Suprapubic skin (tissue), 4 donors: ENCODE results near the gene OSBPL9.

ENCODE experiments used
- EP300 ChIP-seq: sonication (generic); formaldehyde crosslinking; IDR thresholded peaks from one replicate; pipeline ENCODE4 v1.6.1; 2017; ENCODE audit warnings: antibody characterized with exemption
- POLR2A ChIP-seq, 2 donors: fragments of 450-650 bp; IDR thresholded peaks; one replicate each; pipeline ENCODE4 v1.6.1; 2017; ENCODE audit warnings: antibody characterized with exemption in 2 of 2, mild to moderate bottlenecking in 2 of 2, moderate library complexity in 2 of 2
- POLR2AphosphoS5 ChIP-seq, 3 donors: sonication (generic); formaldehyde crosslinking; IDR thresholded peaks; one replicate each; pipeline ENCODE4 v1.6.1; 2017; ENCODE audit warnings: antibody characterized with exemption in 3 of 3
- TF ChIP-seq, protein P1 (sequence below), 2 donors: fragments of 200-600 bp in 1 of 2; fragments of 450-650 bp in 1 of 2; sonication (generic) in 1 of 2; IDR thresholded peaks; one replicate each; pipeline ENCODE4 v1.5.1; 2016 to 2019; ENCODE audit warnings: antibody characterized with exemption in 2 of 2, mild to moderate bottlenecking in 1 of 2, moderate library complexity in 1 of 2

DNA sequence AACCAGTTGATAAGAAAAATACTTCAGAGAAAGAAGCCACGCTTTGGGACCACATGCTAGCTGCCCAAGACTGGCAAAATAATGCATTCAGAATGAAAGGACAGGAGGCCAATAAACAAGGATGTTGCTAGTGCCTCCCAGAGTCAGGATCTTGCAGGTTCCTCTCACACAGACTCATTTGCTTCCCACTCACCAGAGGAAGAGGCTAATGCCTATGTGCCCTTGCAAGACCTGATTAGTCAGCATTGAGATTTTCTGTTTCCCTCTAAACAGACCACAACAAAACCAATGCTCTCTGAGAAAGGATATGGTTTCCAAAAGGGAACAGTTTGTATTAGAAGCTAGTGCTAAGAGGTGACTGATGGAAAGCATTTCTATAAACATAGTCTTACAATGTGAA lies 176.0 kb downstream of the OSBPL9 start:
- TF ChIP-seq POLR2A (IDR thresholded peaks at IDR 0.05) (no peak), POLR2AphosphoS5 (IDR thresholded peaks at IDR 0.05) (no peak), EP300 (no peak)
- TF ChIP-seq, protein P1, sequence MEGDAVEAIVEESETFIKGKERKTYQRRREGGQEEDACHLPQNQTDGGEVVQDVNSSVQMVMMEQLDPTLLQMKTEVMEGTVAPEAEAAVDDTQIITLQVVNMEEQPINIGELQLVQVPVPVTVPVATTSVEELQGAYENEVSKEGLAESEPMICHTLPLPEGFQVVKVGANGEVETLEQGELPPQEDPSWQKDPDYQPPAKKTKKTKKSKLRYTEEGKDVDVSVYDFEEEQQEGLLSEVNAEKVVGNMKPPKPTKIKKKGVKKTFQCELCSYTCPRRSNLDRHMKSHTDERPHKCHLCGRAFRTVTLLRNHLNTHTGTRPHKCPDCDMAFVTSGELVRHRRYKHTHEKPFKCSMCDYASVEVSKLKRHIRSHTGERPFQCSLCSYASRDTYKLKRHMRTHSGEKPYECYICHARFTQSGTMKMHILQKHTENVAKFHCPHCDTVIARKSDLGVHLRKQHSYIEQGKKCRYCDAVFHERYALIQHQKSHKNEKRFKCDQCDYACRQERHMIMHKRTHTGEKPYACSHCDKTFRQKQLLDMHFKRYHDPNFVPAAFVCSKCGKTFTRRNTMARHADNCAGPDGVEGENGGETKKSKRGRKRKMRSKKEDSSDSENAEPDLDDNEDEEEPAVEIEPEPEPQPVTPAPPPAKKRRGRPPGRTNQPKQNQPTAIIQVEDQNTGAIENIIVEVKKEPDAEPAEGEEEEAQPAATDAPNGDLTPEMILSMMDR (IDR thresholded peaks at IDR 0.05): no peak
